Breast epithelium (tissue), 3 donors: ENCODE data around the gene STIM2.

Experiments used
- POLR2A ChIP-seq: fragments of 450-650 bp; IDR thresholded peaks from one replicate; pipeline ENCODE4 v1.6.1; 2016; ENCODE audit warnings: antibody characterized with exemption, mild to moderate bottlenecking, moderate library complexity
- POLR2AphosphoS5 ChIP-seq, 3 donors: sonication (generic); formaldehyde crosslinking; IDR thresholded peaks; one replicate each; pipeline ENCODE4 v1.6.1; 2017; ENCODE audit warnings: antibody characterized with exemption in 3 of 3
- TF ChIP-seq, protein P1 (sequence below), 3 donors: fragments of 450-650 bp; IDR thresholded peaks; one replicate each; pipeline ENCODE4 v1.5.1; 2016 to 2017; ENCODE audit warnings: antibody characterized with exemption in 3 of 3, mild to moderate bottlenecking in 3 of 3, moderate library complexity in 3 of 3

DNA sequence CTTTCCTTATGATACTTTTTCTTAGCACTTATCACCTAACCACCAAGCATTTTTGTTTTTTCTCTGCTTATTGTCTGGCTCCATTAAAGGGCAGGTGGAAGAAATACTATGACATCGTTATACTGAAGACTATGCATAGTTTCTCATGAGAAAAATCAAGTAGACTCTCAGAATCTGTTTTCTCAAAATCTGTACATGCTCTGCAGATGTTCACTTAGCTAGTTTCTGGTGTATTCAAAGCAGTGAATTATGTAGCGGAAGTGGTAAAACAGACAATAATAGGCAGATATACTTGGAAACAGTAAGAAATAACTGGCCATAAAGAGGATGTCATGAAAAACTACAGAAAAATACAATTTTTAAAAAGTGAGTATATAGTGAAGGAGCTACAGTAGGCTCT is 146.0 kb downstream of the STIM2 start:
- TF ChIP-seq, protein P1, sequence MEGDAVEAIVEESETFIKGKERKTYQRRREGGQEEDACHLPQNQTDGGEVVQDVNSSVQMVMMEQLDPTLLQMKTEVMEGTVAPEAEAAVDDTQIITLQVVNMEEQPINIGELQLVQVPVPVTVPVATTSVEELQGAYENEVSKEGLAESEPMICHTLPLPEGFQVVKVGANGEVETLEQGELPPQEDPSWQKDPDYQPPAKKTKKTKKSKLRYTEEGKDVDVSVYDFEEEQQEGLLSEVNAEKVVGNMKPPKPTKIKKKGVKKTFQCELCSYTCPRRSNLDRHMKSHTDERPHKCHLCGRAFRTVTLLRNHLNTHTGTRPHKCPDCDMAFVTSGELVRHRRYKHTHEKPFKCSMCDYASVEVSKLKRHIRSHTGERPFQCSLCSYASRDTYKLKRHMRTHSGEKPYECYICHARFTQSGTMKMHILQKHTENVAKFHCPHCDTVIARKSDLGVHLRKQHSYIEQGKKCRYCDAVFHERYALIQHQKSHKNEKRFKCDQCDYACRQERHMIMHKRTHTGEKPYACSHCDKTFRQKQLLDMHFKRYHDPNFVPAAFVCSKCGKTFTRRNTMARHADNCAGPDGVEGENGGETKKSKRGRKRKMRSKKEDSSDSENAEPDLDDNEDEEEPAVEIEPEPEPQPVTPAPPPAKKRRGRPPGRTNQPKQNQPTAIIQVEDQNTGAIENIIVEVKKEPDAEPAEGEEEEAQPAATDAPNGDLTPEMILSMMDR (IDR thresholded peaks at IDR 0.05) = no peak
- TF ChIP-seq POLR2A = no peak
- no peak for TF ChIP-seq POLR2AphosphoS5 (IDR thresholded peaks at IDR 0.05)
